WI38 (cell line): ENCODE measurements around the gene TMEM272.

Experiments used
- H3K4me3 ChIP-seq: 2 replicates; pipeline ENCODE4 v1.5.1; 2011; ENCODE audit warnings: low read depth, mild to moderate bottlenecking, control low read depth, low read length
- CTCF ChIP-seq: IDR thresholded peaks from 2 replicates; pipeline ENCODE4 v1.5.1; 2012; ENCODE audit warnings: low read depth, mild to moderate bottlenecking, control low read depth, low read length

TMEM272 gene

DNA sequence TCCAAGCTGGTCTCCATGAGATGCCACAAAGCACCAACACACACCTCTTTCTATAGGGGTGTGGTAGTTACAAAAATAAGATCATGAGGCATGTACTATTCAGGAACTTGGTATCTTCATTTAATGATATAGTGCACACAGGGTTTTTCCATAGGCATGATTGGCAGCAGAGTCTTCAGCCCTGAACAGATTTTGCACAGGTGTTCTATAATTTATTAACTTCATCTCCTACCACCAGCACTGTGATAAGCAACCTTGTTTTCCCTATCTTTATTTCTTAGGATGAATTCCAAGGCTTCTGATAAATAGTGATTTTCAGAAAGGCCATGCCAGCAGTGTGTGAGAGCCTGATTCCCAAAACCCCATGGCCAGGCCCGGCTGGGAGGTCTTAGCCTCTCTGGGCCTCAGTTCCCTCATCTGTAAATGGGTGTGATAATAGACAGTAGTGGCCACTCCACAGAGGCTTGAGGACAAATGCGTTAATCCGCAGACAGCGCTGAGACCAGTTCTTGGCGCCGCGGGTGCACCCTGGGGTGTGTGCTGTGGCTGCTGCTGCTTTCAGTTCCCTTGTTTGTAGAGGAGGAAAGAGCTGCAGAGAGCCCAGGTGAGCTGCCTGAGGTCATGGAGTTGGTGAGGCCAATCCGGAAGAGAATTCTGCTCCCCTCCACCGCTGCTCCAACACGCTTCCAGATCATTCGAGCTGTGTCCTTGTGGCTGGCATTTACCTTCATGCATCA lies 74.1 kb downstream of the TMEM272 start:
- H3K4me3 ChIP-seq, result no peak overlapping the region
- no peak for TF ChIP-seq CTCF

DNA sequence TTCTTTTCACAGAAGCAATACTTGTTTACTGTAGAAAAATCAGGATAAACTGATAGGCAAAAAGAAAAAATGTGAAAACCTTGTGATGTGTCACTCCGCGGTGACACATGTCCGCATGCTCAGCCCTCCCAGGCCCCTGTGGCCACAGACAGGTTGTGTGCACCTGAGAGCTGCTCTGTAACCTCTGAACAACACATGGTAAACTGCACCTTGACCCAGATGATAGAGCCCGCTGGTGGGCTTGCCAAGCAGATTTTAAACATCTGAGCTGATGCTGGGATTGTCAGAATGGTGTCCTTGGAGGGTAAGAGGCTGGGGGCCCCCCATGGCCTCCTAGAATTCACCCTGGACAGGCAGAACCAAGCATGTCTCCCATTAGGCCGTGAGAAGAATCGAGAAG lies 74.8 kb downstream of the TMEM272 start:
- H3K4me3 ChIP-seq, result no peak overlapping the region
- no peak for TF ChIP-seq CTCF

DNA sequence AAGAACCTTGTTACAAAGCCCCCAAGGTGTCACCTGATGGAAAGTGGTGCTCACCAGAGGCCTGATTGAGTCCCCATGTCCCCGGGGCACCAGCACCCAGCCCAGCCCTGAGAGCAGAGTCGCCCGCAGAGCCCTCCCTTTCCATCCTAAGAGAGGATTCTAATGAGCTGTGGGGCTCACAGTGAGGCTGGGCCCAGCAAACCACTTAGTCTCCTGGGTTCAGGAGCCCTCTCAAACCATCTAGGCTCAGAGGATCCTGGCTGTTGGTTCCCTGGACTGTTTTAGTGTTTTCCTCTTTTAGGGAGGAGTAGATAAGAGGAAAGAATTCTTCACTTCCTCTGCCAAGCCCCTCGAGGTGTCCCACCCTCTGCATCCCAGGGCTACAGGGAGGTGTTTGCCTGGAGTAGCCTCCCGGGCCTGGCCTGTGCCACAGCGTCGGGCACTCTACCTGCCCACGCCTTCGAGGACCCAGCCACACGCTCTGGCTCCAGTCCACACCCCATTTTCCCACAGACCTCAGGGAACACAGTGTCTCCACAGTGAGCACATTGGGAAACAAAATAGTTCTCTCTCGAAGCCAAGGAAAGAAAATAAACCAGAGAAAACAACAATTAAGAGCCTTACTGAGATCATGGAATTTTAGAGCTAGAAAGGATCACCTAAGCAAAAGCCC lies 75.4 kb downstream of the TMEM272 start:
- TF ChIP-seq CTCF, result no peak

DNA sequence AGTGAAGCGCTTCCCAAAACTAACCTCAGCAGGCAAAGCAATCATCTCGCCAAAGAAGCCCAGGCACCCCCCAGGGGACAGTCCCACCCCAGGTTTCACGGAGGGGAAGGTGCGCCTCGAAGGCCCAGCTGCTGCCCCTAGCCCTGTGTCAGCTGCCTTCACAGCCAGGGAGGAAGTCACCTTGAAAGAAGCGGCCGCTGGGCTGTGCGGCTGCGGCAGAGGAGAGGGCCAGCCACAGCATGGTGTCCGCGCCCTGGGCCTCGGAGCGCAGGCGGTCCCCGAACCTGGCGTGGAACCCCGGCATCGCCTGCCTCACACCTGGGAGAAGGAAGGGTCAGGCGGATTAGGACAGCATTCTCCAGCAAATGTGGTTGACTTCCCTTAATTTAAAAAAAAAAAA lies 76.0 kb downstream of the TMEM272 start:
- TF ChIP-seq CTCF, result no peak

More for the DNA sequence above, 75.4 kb downstream of the TMEM272 start:
- no peak overlapping the region for H3K4me3 ChIP-seq

GRCh38 chr13:51768378-51768921 lies 76.5 kb downstream of the TMEM272 start:
- no peak overlapping the region for H3K4me3 ChIP-seq
- TF ChIP-seq CTCF, result no peak

More for the DNA sequence above, 76.0 kb downstream of the TMEM272 start:
- H3K4me3 ChIP-seq, result no peak overlapping the region

GRCh38 chr13:51767100-51767499 lies 77.9 kb downstream of the TMEM272 start:
- no peak for TF ChIP-seq CTCF
- H3K4me3 ChIP-seq, result no peak overlapping the region

DNA sequence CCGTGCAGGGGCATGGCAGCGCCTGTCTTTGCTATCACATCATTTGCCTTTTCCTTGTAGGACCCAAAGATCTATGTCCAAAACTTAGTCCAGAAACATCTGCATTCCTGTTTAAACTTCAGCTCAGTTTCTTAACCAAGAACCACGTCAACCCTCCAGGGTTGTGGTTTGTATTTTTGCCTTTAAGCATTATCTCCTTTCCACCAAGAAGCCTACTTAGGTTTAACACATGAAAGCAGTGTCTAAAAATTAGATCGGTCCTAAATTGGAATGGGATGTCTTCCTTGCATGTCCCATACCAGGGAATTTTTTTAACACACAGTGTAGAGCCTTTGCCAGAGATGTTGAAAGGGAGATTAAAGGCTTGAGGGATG lies 79.8 kb downstream of the TMEM272 start:
- H3K4me3 ChIP-seq, result peak overlapping the region; percentile 33

More for the DNA sequence above, 79.8 kb downstream of the TMEM272 start:
- no peak for TF ChIP-seq CTCF
